ENCODE data around the gene PSMD10.

PSMD10 gene

GRCh38 chrX:108068121-108068520, 23.2 kb downstream of the PSMD10 start:
- no peak overlapping the region for H3K4me3 ChIP-seq (ENCODE audit: low read length)
- H3K9me2 ChIP-seq (replicated peaks; ENCODE audit: insufficient read depth, low read length) = no peaks in the 10 kb centered on the region

GRCh38 chrX:108064613-108065012, 26.7 kb downstream of the PSMD10 start:
- Histone ChIP-seq H3K4me2 (ENCODE audit: low read depth, low read length) (no peak overlapping the region), H2AFZ (ENCODE audit: low read length) (no peak overlapping the region), H3K4me3 (ENCODE audit: low read length) (no peak overlapping the region), H3K27ac (ENCODE audit: low read length) (no peak overlapping the region), H3K36me3 (replicated peaks; ENCODE audit: insufficient read depth, low read length) (no peaks in the 10 kb centered on the region), H3K79me2 (ENCODE audit: low read length) (no peaks in the 10 kb centered on the region), H3K9ac (ENCODE audit: low read length) (no peak overlapping the region), H3K27me3 (replicated peaks; ENCODE audit: insufficient read depth, low read length) (no peaks in the 10 kb centered on the region), H3K9me3 (replicated peaks; ENCODE audit: insufficient read depth, low read length) (no peaks in the 10 kb centered on the region), H3K4me1 (ENCODE audit: low read length) (no peaks in the 10 kb centered on the region), H3F3A (ENCODE audit: insufficient read depth, low read length) (no peaks in the 10 kb centered on the region), H3K9me2 (replicated peaks; ENCODE audit: insufficient read depth, low read length) (no peaks in the 10 kb centered on the region), H4K20me1 (ENCODE audit: insufficient read depth, low read length) (no peaks in the 10 kb centered on the region)
- DNase-seq = no peak
- TF ChIP-seq EZH2phosphoT487 (IDR thresholded peaks at IDR 0.05; ENCODE audit: low read length) (no peak), CTCF (IDR thresholded peaks at IDR 0.05; ENCODE audit: low read length) (no peak), EZH2 (optimal IDR thresholded peaks at IDR 0.05; ENCODE audit: low read depth, low read length) (no peak)

More at GRCh38 chrX:108068121-108068520, 23.2 kb downstream of the PSMD10 start:
- no peaks in the 10 kb centered on the region for H3K36me3 ChIP-seq (replicated peaks; ENCODE audit: insufficient read depth, low read length)
- no peaks in the 10 kb centered on the region for H3K79me2 ChIP-seq (ENCODE audit: low read length)
- H3F3A ChIP-seq (ENCODE audit: insufficient read depth, low read length) = no peaks in the 10 kb centered on the region
- H3K9me3 ChIP-seq (replicated peaks; ENCODE audit: insufficient read depth, low read length) = no peaks in the 10 kb centered on the region
- H3K27ac ChIP-seq (ENCODE audit: low read length) = no peak overlapping the region
- no peaks in the 10 kb centered on the region for H4K20me1 ChIP-seq (ENCODE audit: insufficient read depth, low read length)
- H3K4me2 ChIP-seq (ENCODE audit: low read depth, low read length) = no peak overlapping the region
- no peak overlapping the region for H2AFZ ChIP-seq (ENCODE audit: low read length)
- no peak for DNase-seq
- H3K9ac ChIP-seq (ENCODE audit: low read length) = no peak overlapping the region
- TF ChIP-seq CTCF (IDR thresholded peaks at IDR 0.05; ENCODE audit: low read length) (no peak), EZH2 (optimal IDR thresholded peaks at IDR 0.05; ENCODE audit: low read depth, low read length) (no peak), EZH2phosphoT487 (IDR thresholded peaks at IDR 0.05; ENCODE audit: low read length) (no peak)
- H3K27me3 ChIP-seq (replicated peaks; ENCODE audit: insufficient read depth, low read length) = no peaks in the 10 kb centered on the region
- H3K4me1 ChIP-seq (ENCODE audit: low read length) = no peaks in the 10 kb centered on the region

DNA sequence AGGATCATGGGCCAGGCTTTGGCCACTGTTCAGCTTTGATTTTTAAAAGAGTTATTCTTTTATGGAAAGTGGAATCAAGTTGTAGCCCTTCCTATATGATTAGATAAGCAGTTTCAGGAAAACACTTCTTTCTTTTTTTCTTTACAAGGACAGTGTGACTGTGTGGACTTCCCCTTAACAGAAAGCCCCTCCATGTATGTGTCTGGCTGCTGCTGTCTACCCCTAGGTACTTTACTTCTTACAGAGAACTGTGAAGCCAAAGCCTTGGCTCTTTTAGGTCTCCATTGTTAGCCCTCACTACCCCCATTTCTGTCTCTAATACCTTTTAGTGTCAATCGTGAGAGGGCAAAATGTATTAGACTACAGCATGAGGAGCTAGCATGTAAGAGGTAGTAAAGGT, 27.3 kb downstream of the PSMD10 start:
- Histone ChIP-seq H3K27me3 (replicated peaks; ENCODE audit: insufficient read depth, low read length) (no peaks in the 10 kb centered on the region), H3K36me3 (replicated peaks; ENCODE audit: insufficient read depth, low read length) (no peaks in the 10 kb centered on the region), H3F3A (ENCODE audit: insufficient read depth, low read length) (no peaks in the 10 kb centered on the region), H3K4me3 (ENCODE audit: low read length) (no peak overlapping the region), H2AFZ (ENCODE audit: low read length) (no peak overlapping the region), H3K79me2 (ENCODE audit: low read length) (no peaks in the 10 kb centered on the region), H3K4me2 (ENCODE audit: low read depth, low read length) (no peak overlapping the region), H3K27ac (ENCODE audit: low read length) (no peak overlapping the region), H3K9ac (ENCODE audit: low read length) (no peak overlapping the region), H3K9me2 (replicated peaks; ENCODE audit: insufficient read depth, low read length) (no peaks in the 10 kb centered on the region), H3K9me3 (replicated peaks; ENCODE audit: insufficient read depth, low read length) (no peaks in the 10 kb centered on the region), H4K20me1 (ENCODE audit: insufficient read depth, low read length) (no peaks in the 10 kb centered on the region), H3K4me1 (ENCODE audit: low read length) (no peaks in the 10 kb centered on the region)
- DNase-seq = no peak
- TF ChIP-seq EZH2 (optimal IDR thresholded peaks at IDR 0.05; ENCODE audit: low read depth, low read length) (no peak), CTCF (IDR thresholded peaks at IDR 0.05; ENCODE audit: low read length) (no peak), EZH2phosphoT487 (IDR thresholded peaks at IDR 0.05; ENCODE audit: low read length) (no peak)

Data from MM.1S (cell line).